HepG2 (cell line): Measurements from ENCODE around the gene KCTD13. TPM values are rescaled to one million over a fixed set of nuclear protein-coding genes. Genes with fewer than 3 reads are reported as not detected.

Experiments used
- BORCS8-MEF2B ChIP-seq: sonication (generic); formaldehyde crosslinking; IDR thresholded peaks from 2 replicates; pipeline ENCODE4 v1.8.0; 2022; ENCODE audit warnings: mild to moderate bottlenecking, missing genetic modification reagents
- DR1 ChIP-seq: sonication (generic); formaldehyde crosslinking; IDR thresholded peaks from 2 replicates; pipeline ENCODE4 v1.8.0; 2021; ENCODE audit warnings: mild to moderate bottlenecking, missing genetic modification reagents, inconsistent platforms
- ELF4 ChIP-seq: sonication (generic); formaldehyde crosslinking; IDR thresholded peaks from 2 replicates; pipeline ENCODE4 v1.5.0; 2020; ENCODE audit warnings: missing genetic modification reagents, mild to moderate bottlenecking, moderate library complexity, borderline replicate concordance
- FOXA3 ChIP-seq: IDR thresholded peaks from 2 replicates; pipeline ENCODE4 v1.6.1; 2016; ENCODE audit warnings: missing genetic modification reagents, missing compliant biosample characterization
- HOXA5 ChIP-seq: sonication (generic); formaldehyde crosslinking; IDR thresholded peaks from 2 replicates; pipeline ENCODE4 v1.4.0; 2020; ENCODE audit warnings: missing genetic modification reagents
- MAZ ChIP-seq, 2 experiments: sonication (generic) in 1 of 2; formaldehyde crosslinking in 1 of 2; IDR thresholded peaks; 2 replicates each; pipeline versions ENCODE4 v1.5.0 to v1.6.1; 2012 to 2020; ENCODE audit warnings: low read depth in 2 of 2, mild to moderate bottlenecking in 2 of 2, borderline replicate concordance in 1 of 2, improper control_type of control experiment in 1 of 2, low read length in 1 of 2, missing genetic modification reagents in 1 of 2, moderate library complexity in 1 of 2
- NFE2L2 ChIP-seq: fragments of 150-350 bp; IDR thresholded peaks from 2 replicates; pipeline ENCODE4 v1.6.1; 2014; ENCODE audit warnings: low read length
- POLR2A ChIP-seq, 2 experiments: IDR thresholded peaks; 2 replicates each; pipeline ENCODE4 v1.6.1; 2011; ENCODE audit warnings: low read depth in 2 of 2, low read length in 2 of 2, mild to moderate bottlenecking in 1 of 2, moderate library complexity in 1 of 2; ENCODE audit not compliant: insufficient read depth in 1 of 2
- RARA ChIP-seq: IDR thresholded peaks from 2 replicates; pipeline ENCODE4 v1.6.1; 2016; ENCODE audit warnings: missing genetic modification reagents, missing compliant biosample characterization
- RFXANK ChIP-seq: IDR thresholded peaks from 2 replicates; pipeline ENCODE4 v1.6.1; 2016
- SCMH1 ChIP-seq: sonication (generic); formaldehyde crosslinking; IDR thresholded peaks from 2 replicates; pipeline ENCODE4 v1.9.0; 2021; ENCODE audit warnings: missing genetic modification reagents, mild to moderate bottlenecking, borderline replicate concordance
- ZFYVE20 ChIP-seq: sonication (generic); formaldehyde crosslinking; IDR thresholded peaks from 2 replicates; pipeline ENCODE4 v1.8.0; 2023; ENCODE audit warnings: low read depth, mild to moderate bottlenecking, moderate library complexity, missing genetic modification reagents, borderline replicate concordance
- ZNF121 ChIP-seq: sonication (generic); formaldehyde crosslinking; IDR thresholded peaks from 2 replicates; pipeline ENCODE4 v1.5.0; 2020; ENCODE audit warnings: mild to moderate bottlenecking, missing genetic modification reagents
- ZNF124 ChIP-seq: sonication (generic); formaldehyde crosslinking; IDR thresholded peaks from 2 replicates; pipeline ENCODE4 v1.4.0; 2020; ENCODE audit warnings: missing genetic modification reagents
- ZNF207 ChIP-seq: fragments of 450-650 bp; IDR thresholded peaks from 2 replicates; pipeline ENCODE4 v1.6.1; 2016; ENCODE audit warnings: antibody characterized with exemption, borderline replicate concordance
- ZNF260 ChIP-seq: sonication (generic); formaldehyde crosslinking; IDR thresholded peaks from 2 replicates; pipeline ENCODE4 v1.4.0; 2020; ENCODE audit warnings: missing genetic modification reagents, low read depth, mild to moderate bottlenecking, borderline replicate concordance
- ZNF562 ChIP-seq: sonication (generic); formaldehyde crosslinking; IDR thresholded peaks from 2 replicates; pipeline ENCODE4 v1.8.0; 2022; ENCODE audit warnings: missing genetic modification reagents, borderline replicate concordance
- ZNF790 ChIP-seq: sonication (generic); formaldehyde crosslinking; IDR thresholded peaks from 2 replicates; pipeline ENCODE4 v1.8.0; 2022; ENCODE audit warnings: missing genetic modification reagents, mild to moderate bottlenecking, borderline replicate concordance
- ZNF850 ChIP-seq: sonication (generic); formaldehyde crosslinking; conservative IDR thresholded peaks from 2 replicates; pipeline ENCODE4 v1.9.0; 2021; ENCODE audit warnings: mild to moderate bottlenecking, missing genetic modification reagents
- ZSCAN29 ChIP-seq: sonication (generic); formaldehyde crosslinking; conservative IDR thresholded peaks from 2 replicates; pipeline ENCODE4 v1.4.0; 2020; ENCODE audit warnings: mild to moderate bottlenecking, missing genetic modification reagents
- polyA plus RNA-seq, 8 experiments: library from polyadenylated mRNA; depleted of rRNA in 3 of 8; stranded (reverse) in 7 of 8; unstranded in 1 of 8; fragments of >200 nt; fragmentation: Illumina TruSeq in 4 of 8; extraction: Trizol in 4 of 8; gene quantifications; 2 replicates each; pipeline versions ENCODE4 v1.2.1 to v1.2.3, GENCODE V29; 2011 to 2016; ENCODE audit warnings: low read depth in 4 of 8, missing spikeins in 1 of 8, mixed read lengths in 1 of 8; ENCODE audit not compliant: insufficient read depth in 1 of 8
- total RNA-seq, 5 experiments: library from RNA; depleted of rRNA; stranded (reverse); fragments of >200 nt; fragmentation: Illumina TruSeq; extraction: Trizol; gene quantifications; 2 replicates each; pipeline ENCODE4 v1.2.3, GENCODE V29; 2016; ENCODE audit warnings: low read depth in 1 of 5
- TF ChIP-seq, protein P1 (sequence below): sonication (generic); formaldehyde crosslinking; conservative IDR thresholded peaks from 2 replicates; pipeline ENCODE4 v1.8.0; 2022; ENCODE audit warnings: mild to moderate bottlenecking, moderate library complexity, missing genetic modification reagents
- TF ChIP-seq, protein P2 (sequence below): sonication (generic); formaldehyde crosslinking; IDR thresholded peaks from 2 replicates; pipeline ENCODE4 v1.4.0; 2020; ENCODE audit warnings: missing genetic modification reagents, mild to moderate bottlenecking, borderline replicate concordance
- TF ChIP-seq, protein P3 (sequence below): sonication (generic); formaldehyde crosslinking; IDR thresholded peaks from 2 replicates; pipeline ENCODE4 v1.4.0; 2020; ENCODE audit warnings: missing genetic modification reagents, mild to moderate bottlenecking, borderline replicate concordance

KCTD13 gene
- total and polyA plus RNA-seq, 2 of the 13 experiments (the other 11 are each of a cell fraction or from before 2014, with no cell fraction given) = 6.3 to 14.7 TPM

DNA sequence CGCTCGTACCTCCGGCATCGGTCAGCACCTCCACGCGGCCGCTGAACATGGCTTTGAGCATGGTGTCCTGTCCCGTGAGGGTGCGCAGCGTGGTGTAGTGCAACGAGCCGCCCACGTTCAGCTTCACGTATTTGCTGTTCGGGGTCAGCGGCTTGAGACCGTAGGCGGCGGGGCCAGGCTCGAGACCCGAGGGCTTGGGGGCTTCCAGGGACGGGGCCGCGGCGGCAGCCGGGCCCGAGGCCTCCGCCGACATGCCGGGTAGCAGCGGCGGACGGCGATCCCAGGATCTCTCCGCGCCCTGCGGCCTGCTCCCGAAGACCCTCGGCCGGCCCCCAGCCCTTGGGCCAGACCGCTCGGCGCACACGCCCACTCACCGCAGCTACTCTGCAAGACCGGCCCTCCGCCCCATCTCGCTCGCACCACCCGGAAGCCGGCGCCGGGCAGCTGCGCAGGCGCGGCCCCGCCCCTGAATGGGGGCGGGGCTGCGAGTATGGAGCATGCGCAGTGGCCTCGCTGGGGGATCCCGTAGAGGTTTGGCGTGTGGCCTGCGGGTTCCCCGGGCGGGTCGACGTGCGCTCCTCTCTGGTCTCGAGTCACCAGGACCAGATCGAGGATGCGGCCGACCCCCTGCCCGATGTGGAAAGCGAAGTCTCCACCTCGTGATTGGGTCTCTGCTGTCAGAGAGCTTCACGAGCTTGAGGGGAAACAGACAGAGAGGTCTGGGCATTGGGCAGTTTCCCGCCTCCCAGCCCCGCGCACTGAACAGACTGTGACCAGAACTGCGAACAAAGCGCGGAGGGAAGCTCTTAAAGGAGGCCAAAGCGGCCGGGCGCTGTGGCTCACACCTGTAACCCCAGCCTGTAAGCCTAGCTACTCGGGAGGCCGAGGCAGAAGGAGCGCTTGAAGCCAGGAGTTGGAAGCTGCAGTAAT, at the start of gene KCTD13 (continued):
- TF ChIP-seq ZNF124 (CRISPR knock-in tag) (peak; percentile 82; the same call in 1 of the 2 replicates), HOXA5 (CRISPR knock-in tag) (peak; percentile 84; the same call in 1 of the 2 replicates), BORCS8-MEF2B (CRISPR knock-in tag) (peak; percentile 87; the same call in 1 of the 2 replicates), ZNF850 (CRISPR knock-in tag) (no peak), DR1 (CRISPR knock-in tag) (peak; percentile 69; the same call in 1 of the 2 replicates), SCMH1 (CRISPR knock-in tag) (no peak), ZNF562 (no peak), FOXA3 (CRISPR knock-in tag) (peak; percentile 56; the same call in 1 of the 2 replicates), MAZ (IDR thresholded peaks at IDR 0.05; ENCODE audit: borderline replicate concordance, low read depth, low read length) (peak; percentile 84; the same call in 1 of the 2 replicates), MAZ (CRISPR knock-in tag; IDR thresholded peaks at IDR 0.05; ENCODE audit: low read depth) (peak; percentile 92), POLR2A (IDR thresholded peaks at IDR 0.05; ENCODE audit: insufficient read depth in 1 of 2, low read depth in 2 of 2, low read length in 2 of 2) (peak; percentile 79 to 99), RFXANK (CRISPR knock-in tag) (peak; percentile 82; the same call in 1 of the 2 replicates), ZNF121 (CRISPR knock-in tag) (peak; percentile 11), ZFYVE20 (CRISPR knock-in tag) (no peak), ZNF790 (CRISPR knock-in tag) (peak; percentile 89; the same call in 1 of the 2 replicates), NFE2L2 (no peak), ZSCAN29 (0 out of 2 replicates have a peak, but pooled peaks have one; percentile 33), RARA (CRISPR knock-in tag) (peak; percentile 8; the same call in 1 of the 2 replicates), ELF4 (CRISPR knock-in tag) (peak; percentile 98), ZNF260 (CRISPR knock-in tag) (no peak), ZNF207 (no peak)
- TF ChIP-seq, protein P1, sequence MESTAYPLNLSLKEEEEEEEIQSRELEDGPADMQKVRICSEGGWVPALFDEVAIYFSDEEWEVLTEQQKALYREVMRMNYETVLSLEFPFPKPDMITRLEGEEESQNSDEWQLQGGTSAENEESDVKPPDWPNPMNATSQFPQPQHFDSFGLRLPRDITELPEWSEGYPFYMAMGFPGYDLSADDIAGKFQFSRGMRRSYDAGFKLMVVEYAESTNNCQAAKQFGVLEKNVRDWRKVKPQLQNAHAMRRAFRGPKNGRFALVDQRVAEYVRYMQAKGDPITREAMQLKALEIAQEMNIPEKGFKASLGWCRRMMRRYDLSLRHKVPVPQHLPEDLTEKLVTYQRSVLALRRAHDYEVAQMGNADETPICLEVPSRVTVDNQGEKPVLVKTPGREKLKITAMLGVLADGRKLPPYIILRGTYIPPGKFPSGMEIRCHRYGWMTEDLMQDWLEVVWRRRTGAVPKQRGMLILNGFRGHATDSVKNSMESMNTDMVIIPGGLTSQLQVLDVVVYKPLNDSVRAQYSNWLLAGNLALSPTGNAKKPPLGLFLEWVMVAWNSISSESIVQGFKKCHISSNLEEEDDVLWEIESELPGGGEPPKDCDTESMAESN (CRISPR knock-in tag) = peak; percentile 73
- TF ChIP-seq, protein P2, sequence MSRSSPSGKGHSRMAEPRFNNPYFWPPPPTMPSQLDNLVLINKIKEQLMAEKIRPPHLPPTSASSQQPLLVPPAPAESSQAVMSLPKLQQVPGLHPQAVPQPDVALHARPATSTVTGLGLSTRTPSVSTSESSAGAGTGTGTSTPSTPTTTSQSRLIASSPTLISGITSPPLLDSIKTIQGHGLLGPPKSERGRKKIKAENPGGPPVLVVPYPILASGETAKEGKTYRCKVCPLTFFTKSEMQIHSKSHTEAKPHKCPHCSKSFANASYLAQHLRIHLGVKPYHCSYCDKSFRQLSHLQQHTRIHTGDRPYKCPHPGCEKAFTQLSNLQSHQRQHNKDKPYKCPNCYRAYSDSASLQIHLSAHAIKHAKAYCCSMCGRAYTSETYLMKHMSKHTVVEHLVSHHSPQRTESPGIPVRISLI (CRISPR knock-in tag) = 0 out of 2 replicates have a peak, but pooled peaks have one; percentile 59
- TF ChIP-seq, protein P3, sequence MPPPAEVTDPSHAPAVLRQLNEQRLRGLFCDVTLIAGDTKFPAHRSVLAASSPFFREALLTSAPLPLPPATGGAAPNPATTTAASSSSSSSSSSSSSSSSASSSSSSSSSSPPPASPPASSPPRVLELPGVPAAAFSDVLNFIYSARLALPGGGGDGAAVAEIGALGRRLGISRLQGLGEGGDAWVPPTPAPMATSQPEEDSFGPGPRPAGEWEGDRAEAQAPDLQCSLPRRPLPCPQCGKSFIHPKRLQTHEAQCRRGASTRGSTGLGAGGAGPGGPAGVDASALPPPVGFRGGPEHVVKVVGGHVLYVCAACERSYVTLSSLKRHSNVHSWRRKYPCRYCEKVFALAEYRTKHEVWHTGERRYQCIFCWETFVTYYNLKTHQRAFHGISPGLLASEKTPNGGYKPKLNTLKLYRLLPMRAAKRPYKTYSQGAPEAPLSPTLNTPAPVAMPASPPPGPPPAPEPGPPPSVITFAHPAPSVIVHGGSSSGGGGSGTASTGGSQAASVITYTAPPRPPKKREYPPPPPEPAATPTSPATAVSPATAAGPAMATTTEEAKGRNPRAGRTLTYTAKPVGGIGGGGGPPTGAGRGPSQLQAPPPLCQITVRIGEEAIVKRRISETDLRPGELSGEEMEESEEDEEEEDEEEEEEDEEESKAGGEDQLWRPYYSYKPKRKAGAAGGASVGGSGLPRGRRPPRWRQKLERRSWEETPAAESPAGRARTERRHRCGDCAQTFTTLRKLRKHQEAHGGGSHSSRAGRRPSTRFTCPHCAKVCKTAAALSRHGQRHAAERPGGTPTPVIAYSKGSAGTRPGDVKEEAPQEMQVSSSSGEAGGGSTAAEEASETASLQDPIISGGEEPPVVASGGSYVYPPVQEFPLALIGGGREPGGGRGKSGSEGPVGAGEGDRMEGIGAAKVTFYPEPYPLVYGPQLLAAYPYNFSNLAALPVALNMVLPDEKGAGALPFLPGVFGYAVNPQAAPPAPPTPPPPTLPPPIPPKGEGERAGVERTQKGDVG (CRISPR knock-in tag) = no peak; the same call in 1 of the 2 replicates
